HEK293 (cell line): ENCODE measurements around the gene TSPAN14.

Source experiments
- CTCF ChIA-PET: fragments of 350-600 bp; formaldehyde crosslinking; extraction: SDS; loops from one replicate; lab custom pipeline; 2021; ENCODE audit warnings: antibody characterized with exemption; lab: Yijun Ruan, JAX
- POLR2A ChIA-PET: fragments of 300-600 bp; formaldehyde crosslinking; extraction: SDS; loops from one replicate; lab custom pipeline; 2020; ENCODE audit warnings: antibody characterized with exemption, inconsistent platforms; lab: Yijun Ruan, JAX
- H3K27ac ChIP-seq: fragments of 200-500 bp; sonication (Bioruptor generic); 2 replicates; pipeline ENCODE4 v1.5.1; 2014; ENCODE audit warnings: low read depth, low read length, control low read depth, inconsistent platforms; ENCODE audit errors: extremely low read depth
- H3K36me3 ChIP-seq, 2 experiments: fragments of 200-500 bp in 1 of 2; sonication (Bioruptor generic) in 1 of 2; 1 replicate in 1 of 2; 2 replicates in 1 of 2; pipeline ENCODE4 v1.5.1; 2014 to 2017; ENCODE audit warnings: inconsistent platforms in 2 of 2, low read length in 2 of 2; ENCODE audit not compliant: control insufficient read depth in 2 of 2, insufficient read depth in 1 of 2
- H3K4me1 ChIP-seq: fragments of 200-500 bp; sonication (Bioruptor generic); 2 replicates; pipeline ENCODE4 v1.5.1; 2014; ENCODE audit warnings: mild to moderate bottlenecking, low read length, inconsistent platforms; ENCODE audit not compliant: control insufficient read depth, insufficient read depth
- H3K4me3 ChIP-seq: 2 replicates; pipeline ENCODE4 v1.5.1; 2011; ENCODE audit warnings: low read depth, mild to moderate bottlenecking, control low read depth, low read length, moderate library complexity
- H3K9me3 ChIP-seq: fragments of 200-500 bp; sonication (Bioruptor generic); 2 replicates; pipeline ENCODE4 v1.5.1; 2014; ENCODE audit warnings: low read depth, low read length, inconsistent platforms; ENCODE audit not compliant: control insufficient read depth, insufficient read depth
- CTCF ChIP-seq: fragments of 450-650 bp; formaldehyde crosslinking; IDR thresholded peaks from 2 replicates; pipeline ENCODE4 v1.5.1; 2016; ENCODE audit warnings: missing biosample characterization, missing genetic modification characterization
- EGR2 ChIP-seq: fragments of 450-650 bp; formaldehyde crosslinking; IDR thresholded peaks from 2 replicates; pipeline ENCODE4 v1.5.1; 2016; ENCODE audit warnings: low read depth, missing biosample characterization, missing genetic modification characterization
- FEZF1 ChIP-seq: fragments of 450-650 bp; formaldehyde crosslinking; IDR thresholded peaks from 2 replicates; pipeline ENCODE4 v1.5.1; 2016; ENCODE audit warnings: missing biosample characterization, missing genetic modification characterization
- KLF10 ChIP-seq: fragments of 450-650 bp; IDR thresholded peaks from 2 replicates; pipeline ENCODE4 v1.5.1; 2018; ENCODE audit warnings: missing biosample characterization, mild to moderate bottlenecking, missing genetic modification characterization
- KLF8 ChIP-seq: fragments of 450-650 bp; formaldehyde crosslinking; IDR thresholded peaks from 2 replicates; pipeline ENCODE4 v1.5.1; 2016; ENCODE audit warnings: missing biosample characterization, missing genetic modification characterization
- OSR2 ChIP-seq: fragments of 450-650 bp; formaldehyde crosslinking; IDR thresholded peaks from 2 replicates; pipeline ENCODE4 v1.5.1; 2016; ENCODE audit warnings: missing biosample characterization, missing genetic modification characterization
- PRDM10 ChIP-seq: fragments of 450-650 bp; formaldehyde crosslinking; IDR thresholded peaks from 2 replicates; pipeline ENCODE4 v1.5.1; 2016; ENCODE audit warnings: missing biosample characterization, missing genetic modification characterization
- ZNF132 ChIP-seq: fragments of 450-650 bp; formaldehyde crosslinking; IDR thresholded peaks from 2 replicates; pipeline ENCODE4 v1.5.1; 2017; ENCODE audit warnings: missing biosample characterization, missing genetic modification characterization, borderline replicate concordance
- ZNF211 ChIP-seq: fragments of 450-650 bp; formaldehyde crosslinking; IDR thresholded peaks from 2 replicates; pipeline ENCODE4 v1.5.1; 2016; ENCODE audit warnings: low read depth, missing biosample characterization, missing genetic modification characterization
- ZNF280D ChIP-seq: fragments of 450-650 bp; formaldehyde crosslinking; IDR thresholded peaks from 2 replicates; pipeline ENCODE4 v1.5.1; 2016; ENCODE audit warnings: missing biosample characterization, missing genetic modification characterization
- ZNF292 ChIP-seq: fragments of 450-650 bp; formaldehyde crosslinking; IDR thresholded peaks from 2 replicates; pipeline ENCODE4 v1.5.1; 2016; ENCODE audit warnings: low read depth, missing biosample characterization, missing genetic modification characterization, borderline replicate concordance
- ZNF302 ChIP-seq: fragments of 450-650 bp; formaldehyde crosslinking; IDR thresholded peaks from 2 replicates; pipeline ENCODE4 v1.5.1; 2016; ENCODE audit warnings: missing biosample characterization, missing genetic modification characterization, low read depth
- ZNF394 ChIP-seq: fragments of 450-650 bp; formaldehyde crosslinking; IDR thresholded peaks from 2 replicates; pipeline ENCODE4 v1.5.1; 2016; ENCODE audit warnings: missing biosample characterization, missing genetic modification characterization, mild to moderate bottlenecking, moderate library complexity, borderline replicate concordance
- ZNF423 ChIP-seq: fragments of 450-650 bp; formaldehyde crosslinking; IDR thresholded peaks from 2 replicates; pipeline ENCODE4 v1.5.1; 2016; ENCODE audit warnings: missing biosample characterization, missing genetic modification characterization
- ZNF501 ChIP-seq: fragments of 450-650 bp; formaldehyde crosslinking; IDR thresholded peaks from 2 replicates; pipeline ENCODE4 v1.5.1; 2016; ENCODE audit warnings: missing biosample characterization, missing genetic modification characterization
- ZNF521 ChIP-seq: fragments of 450-650 bp; formaldehyde crosslinking; IDR thresholded peaks from 2 replicates; pipeline ENCODE4 v1.5.1; 2017; ENCODE audit warnings: missing biosample characterization, mild to moderate bottlenecking, missing genetic modification characterization
- ZNF610 ChIP-seq: fragments of 450-650 bp; formaldehyde crosslinking; IDR thresholded peaks from 2 replicates; pipeline ENCODE4 v1.5.1; 2016; ENCODE audit warnings: missing biosample characterization, missing genetic modification characterization, borderline replicate concordance
- ZNF704 ChIP-seq: fragments of 450-650 bp; formaldehyde crosslinking; IDR thresholded peaks from 2 replicates; pipeline ENCODE4 v1.5.1; 2016; ENCODE audit warnings: missing biosample characterization, missing genetic modification characterization
- ZNF830 ChIP-seq: fragments of 450-650 bp; IDR thresholded peaks from 2 replicates; pipeline ENCODE4 v1.5.0; 2018; ENCODE audit warnings: missing biosample characterization, missing genetic modification characterization, low read depth, mild to moderate bottlenecking, moderate library complexity
- ZSCAN23 ChIP-seq: fragments of 450-650 bp; formaldehyde crosslinking; IDR thresholded peaks from 2 replicates; pipeline ENCODE4 v1.5.1; 2016; ENCODE audit warnings: missing biosample characterization, missing genetic modification characterization

The TSPAN14 gene

GRCh38 chr10:80571352-80571751 lies 117.2 kb downstream of the TSPAN14 start:
- TF ChIP-seq ZNF280D (no peak), ZNF292 (tag by site-specific recombination) (no peak), ZNF704 (tag by site-specific recombination) (no peak), ZSCAN23 (tag by site-specific recombination) (no peak), EGR2 (tag by site-specific recombination) (no peak), OSR2 (tag by site-specific recombination) (no peak), ZNF211 (no peak), PRDM10 (no peak), ZNF501 (tag by site-specific recombination) (no peak), KLF8 (no peak), ZNF830 (tag by site-specific recombination) (no peak), FEZF1 (tag by site-specific recombination) (no peak), ZNF132 (tag by site-specific recombination) (no peak), KLF10 (tag by site-specific recombination) (no peak), ZNF423 (tag by site-specific recombination) (no peak), ZNF610 (tag by site-specific recombination) (no peak), ZNF302 (tag by site-specific recombination) (no peak), ZNF521 (no peak), ZNF394 (tag by site-specific recombination) (no peak)
- H3K4me1 ChIP-seq, result no peaks in the 10 kb centered on the region
- POLR2A ChIA-PET, result no interaction called here
- no peaks in the 10 kb centered on the region for H3K36me3 ChIP-seq
- H3K9me3 ChIP-seq, result no peaks in the 10 kb centered on the region
- CTCF ChIA-PET, result no interaction called here
- no peak overlapping the region for H3K27ac ChIP-seq
- H3K4me3 ChIP-seq, result no peak overlapping the region

- CTCF ChIA-PET, result no interaction called here
- Histone ChIP-seq H3K9me3 (no peaks in the 10 kb centered on the region), H3K27ac (no peak overlapping the region), H3K36me3 (no peaks in the 10 kb centered on the region), H3K4me3 (no peak overlapping the region), H3K4me1 (no peaks in the 10 kb centered on the region)
- POLR2A ChIA-PET, result no interaction called here
- TF ChIP-seq CTCF (tag by site-specific recombination), result no peak
Observed at GRCh38 chr10:80579181-80579763, 125.2 kb downstream of the TSPAN14 start.
